GM18511 (cell line): ENCODE data around the gene SARNP.
"Not testable (repeated sequence)": the region's sequence is repeated elsewhere in the genome, so short reads cannot be mapped to it uniquely, and the experiment has no call there.

Experiments used
- ATAC-seq: cut with Tn5 transposase; IDR thresholded peaks from one replicate; pipeline ENCODE4 v1.9.1; 2021; ENCODE audit warnings: mild to moderate bottlenecking, moderate library complexity; ENCODE audit not compliant: unreplicated experiment

Gene SARNP

GRCh38 chr12:55839345-55840140, 22.0 kb upstream of the SARNP start:
- no peak for ATAC-seq

DNA sequence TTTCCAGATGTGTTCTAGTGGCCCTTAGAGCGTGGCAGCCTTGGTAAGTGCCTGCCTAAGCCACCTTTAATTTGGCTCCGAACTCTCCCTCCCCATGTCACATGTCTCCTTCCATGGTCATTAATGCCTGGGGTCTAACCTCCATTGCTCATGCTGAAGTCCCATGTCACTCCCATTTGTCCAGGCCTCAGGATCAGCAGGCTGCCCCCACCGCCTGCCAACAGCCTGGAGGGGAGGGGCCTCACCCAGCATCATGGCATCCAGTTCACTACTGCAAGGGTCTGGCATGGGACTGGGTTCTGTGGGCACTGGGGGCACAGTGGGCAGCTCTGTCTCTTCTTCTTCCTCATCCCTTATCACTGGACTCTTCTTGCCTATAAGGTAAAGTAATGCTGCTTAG, 20.8 kb upstream of the SARNP start:
- ATAC-seq, result no peak

DNA sequence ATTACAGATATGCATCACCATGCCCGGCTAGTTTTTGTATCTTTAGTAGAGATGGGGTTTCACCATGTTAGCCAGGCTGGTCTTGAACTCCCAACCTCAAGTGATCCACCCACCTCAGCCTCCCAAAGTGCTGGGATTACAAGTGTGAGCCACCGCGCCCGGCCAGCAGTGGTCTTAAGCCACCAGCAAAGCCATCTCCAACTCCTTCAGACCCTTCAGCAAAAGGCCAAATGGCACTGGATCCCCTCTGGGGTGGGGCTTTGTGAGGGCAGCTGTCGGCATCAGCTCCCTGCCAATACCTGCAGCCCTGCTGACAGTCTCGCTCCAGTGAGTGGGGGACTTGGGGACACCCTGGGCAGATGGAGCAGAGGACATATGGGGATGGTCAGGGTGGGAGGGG, 16.9 kb upstream of the SARNP start:
- ATAC-seq, result not testable (repeated sequence)

GRCh38 chr12:55833056-55833455, 15.5 kb upstream of the SARNP start:
- ATAC-seq, result no peak

- ATAC-seq, result no peak
Observed at GRCh38 chr12:55831447-55831815, 13.9 kb upstream of the SARNP start.

DNA sequence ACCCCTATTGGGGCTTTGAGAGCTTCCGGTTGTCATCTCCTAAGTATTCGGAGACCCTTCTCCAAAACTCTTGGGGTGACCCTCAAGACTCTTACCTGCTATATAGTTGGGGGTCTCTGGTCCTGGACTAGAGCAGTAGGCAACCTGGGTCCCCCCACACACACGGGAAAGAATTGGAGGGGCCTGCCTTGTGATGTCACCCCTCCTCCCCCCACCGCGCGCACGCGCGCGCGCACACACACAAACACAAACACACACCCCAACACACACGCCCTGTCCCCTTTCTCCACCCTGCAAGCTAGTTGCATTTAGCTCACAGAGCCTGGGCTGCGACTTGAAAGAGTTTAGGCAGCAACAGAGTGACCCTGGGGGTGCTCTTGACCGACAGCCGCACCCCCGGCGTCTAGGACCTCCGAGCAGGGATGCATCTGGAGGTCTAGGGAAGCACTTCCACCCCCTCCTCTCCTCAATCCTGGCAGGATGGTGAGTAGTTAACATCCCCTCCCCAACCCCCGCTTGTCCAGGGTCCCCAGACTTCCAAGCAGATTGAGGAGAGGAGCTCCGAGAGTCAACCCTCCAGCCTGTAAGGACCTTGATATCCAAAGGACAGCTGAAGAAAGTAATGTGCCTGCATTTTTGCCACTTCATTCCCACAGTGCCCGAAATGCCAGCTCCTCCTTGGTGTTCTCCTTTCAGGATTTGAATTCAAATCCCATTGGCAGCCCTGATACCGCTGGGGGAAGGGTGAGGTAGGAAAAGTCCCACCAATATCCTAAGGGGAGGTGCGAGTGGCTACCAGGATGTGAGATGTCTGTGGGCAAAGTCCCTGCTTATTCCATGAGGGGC, 13.3 kb upstream of the SARNP start:
- ATAC-seq, result peak; percentile 22

DNA sequence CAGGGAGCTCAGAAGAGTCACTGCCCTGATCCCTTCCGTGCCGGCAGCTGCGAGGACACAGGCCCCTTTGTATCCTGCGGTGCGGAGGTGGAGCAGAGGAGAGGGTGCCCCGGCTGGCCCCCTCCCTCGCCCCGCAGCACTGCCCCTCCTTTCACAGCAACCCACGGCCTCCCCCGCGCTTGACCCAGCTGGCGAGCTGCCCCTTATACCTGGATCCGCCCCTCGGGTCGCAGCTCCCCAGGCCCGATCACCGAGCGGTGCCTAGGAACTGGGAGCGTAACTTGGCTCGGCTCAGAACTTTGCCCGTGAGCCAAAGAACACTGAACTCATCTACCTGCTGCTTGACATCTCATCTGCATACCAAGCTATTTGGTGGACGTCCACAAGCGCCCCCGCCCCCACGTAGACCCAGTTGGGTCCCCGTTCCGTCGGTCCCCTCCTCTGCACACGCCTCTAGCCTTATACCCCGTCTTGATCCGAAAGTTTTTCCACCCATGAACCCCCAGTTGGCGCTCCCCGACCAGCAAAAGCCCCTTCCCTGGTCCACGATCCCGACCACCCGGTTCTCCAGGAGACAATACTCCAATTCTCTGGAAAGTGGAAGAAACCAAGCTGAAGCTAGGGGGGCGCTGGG, 12.6 kb upstream of the SARNP start:
- peak; percentile 33 for ATAC-seq

DNA sequence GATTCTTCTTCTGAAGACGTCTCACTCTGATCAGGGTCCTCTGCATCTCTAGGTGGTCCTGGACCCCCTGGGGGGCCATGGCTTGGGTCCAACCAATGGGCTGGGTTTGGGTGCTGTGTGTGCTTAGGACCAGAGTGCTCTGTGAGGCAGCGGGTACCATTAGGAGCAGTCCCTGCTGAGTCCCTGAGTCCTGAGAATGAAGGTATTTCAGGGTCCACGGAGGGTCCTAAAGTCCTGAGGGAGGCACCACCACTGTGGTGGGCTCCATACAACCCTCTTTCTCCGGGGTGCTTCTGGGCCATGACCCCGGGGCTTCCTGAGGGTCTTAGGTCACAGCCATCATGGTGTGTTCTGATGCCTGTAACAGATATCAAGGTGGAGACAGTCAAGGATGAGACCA, 10.8 kb upstream of the SARNP start:
- ATAC-seq, result no peak

- no peak for ATAC-seq
Observed at GRCh38 chr12:55827806-55828205, 10.3 kb upstream of the SARNP start.

DNA sequence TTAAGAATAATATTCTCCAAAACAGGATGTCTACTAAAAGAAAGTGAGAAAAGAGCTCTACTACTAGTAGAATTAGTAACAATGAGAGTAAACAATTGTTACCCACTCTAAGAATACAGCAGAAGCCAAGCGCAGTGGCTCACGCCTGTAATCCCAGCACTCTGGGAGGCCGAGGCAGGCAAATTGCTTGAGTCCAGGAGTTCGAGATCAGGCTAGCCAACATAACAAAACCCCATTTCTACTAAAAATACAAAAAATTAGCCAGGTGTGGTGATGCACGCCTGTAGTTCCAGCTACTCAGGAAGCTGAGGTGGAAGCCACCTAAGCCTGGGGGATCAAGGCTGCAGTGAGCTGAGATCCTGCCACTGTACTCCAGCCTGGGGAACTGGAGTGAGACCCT, 7.2 kb upstream of the SARNP start:
- ATAC-seq, result no peak

GRCh38 chr12:55823419-55823818, 5.9 kb upstream of the SARNP start:
- ATAC-seq, result no peak

DNA sequence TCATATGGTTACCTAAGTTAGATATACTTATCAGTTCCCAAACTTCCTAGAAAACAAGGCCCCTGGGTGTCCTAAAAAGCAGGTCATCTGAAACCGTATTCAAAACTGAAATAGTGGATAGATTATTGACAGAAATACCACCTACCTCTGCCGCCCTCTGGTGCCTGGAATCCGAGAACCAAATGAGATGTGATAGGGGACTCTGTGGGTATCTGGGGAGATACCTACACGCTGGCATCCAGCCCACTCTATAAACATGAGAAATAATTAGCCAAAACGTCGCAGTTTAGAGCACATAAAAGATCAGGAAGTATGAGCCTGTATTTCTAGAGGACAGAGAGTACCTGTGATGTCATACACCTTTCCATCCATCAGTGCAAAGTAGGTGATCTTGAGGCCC, 4.7 kb upstream of the SARNP start:
- ATAC-seq, result no peak

DNA sequence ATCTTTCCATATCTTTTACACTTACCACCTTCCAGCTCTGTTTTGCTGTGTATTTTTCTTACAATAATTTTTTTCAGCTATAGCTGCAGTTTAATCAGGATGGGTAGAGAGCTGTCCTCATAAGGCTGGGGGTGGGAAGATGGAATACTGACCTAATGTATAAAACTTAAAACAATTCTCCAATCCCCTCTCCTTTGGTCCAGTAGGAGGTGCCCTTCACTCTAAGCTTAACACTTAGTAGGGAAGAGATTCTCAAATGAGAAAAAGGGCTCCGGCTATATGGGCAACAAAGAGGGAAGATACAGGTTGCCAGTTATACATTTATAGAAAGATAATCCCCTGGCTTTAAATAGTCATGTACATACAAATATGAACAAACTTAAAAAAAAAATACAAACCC, 3.2 kb upstream of the SARNP start:
- ATAC-seq, result no peak

- no peak for ATAC-seq
Observed at GRCh38 chr12:55818886-55819285, 1.4 kb upstream of the SARNP start.

DNA sequence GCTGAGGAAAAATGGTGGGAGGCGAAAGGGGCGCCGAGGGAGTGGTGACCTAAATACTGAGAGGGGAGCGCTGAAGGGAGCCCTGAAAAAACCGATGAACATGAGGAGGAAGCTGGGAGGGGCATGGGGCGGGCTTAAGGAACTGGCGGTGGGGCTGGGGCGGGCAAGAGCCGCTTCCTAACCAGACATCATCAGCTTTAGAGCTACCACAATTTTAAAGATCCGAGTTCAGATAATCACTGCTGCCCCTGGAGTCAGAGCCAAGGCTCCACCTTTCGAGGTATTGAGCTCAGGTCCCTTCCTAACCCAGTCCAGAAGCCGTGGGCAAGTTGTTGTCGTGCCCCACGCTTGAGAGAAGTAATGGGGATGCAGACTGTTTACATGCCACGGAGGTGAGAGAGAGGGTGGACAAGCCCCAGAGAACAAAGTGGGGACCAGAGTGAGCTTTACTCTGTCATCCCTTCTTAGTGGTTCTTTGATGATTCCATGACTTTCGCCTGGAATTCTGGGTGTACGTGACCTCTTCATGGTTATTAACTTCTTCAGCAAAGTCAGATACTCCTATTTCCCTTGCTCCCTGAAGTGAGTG, 710 bp upstream of the SARNP start:
- ATAC-seq, result peak; percentile 41

DNA sequence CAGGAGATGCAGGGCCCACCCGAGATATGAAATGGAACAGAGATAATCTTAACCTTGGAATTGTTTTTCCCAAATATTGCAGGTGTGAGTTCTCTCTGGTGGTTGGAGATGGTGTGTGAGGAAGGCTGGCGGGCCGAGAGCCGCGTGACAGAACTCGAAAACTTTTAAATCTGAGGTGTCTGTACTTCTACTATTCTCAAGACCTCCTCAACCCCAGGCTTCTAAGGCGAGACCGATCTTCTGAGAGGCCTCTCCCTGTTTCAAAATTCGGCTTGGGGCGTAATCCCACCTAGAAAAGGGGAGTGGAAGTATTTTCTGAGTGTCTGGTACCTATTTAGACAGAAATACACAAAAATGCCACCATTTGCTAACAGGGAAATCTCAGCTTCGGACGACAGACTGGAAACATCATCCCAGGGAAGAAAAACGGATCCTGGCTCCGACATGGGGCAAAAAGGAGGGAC, 611 bp downstream of the SARNP start:
- no peak for ATAC-seq

DNA sequence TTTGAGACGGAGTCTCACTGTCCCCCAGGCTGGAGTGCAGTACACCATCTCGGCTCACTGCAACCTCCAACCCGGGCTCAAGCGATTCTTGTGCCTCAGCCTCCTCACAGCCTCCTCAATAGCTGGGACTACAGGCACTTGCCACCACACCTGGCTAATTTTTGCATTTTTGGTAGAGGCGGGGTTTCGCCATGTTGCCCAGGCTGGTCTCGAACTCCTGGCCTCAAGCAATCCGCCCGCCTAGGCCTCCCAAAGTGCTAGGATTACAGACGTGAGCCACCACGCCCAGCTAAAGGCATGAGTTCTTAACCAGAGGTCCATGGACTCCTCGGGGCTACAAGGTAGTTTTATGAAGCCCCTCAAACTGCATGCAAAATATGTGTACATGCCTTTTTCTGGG, 2.1 kb downstream of the SARNP start:
- ATAC-seq, result no peak

GRCh38 chr12:55814257-55814656, 3.3 kb downstream of the SARNP start:
- no peak for ATAC-seq

DNA sequence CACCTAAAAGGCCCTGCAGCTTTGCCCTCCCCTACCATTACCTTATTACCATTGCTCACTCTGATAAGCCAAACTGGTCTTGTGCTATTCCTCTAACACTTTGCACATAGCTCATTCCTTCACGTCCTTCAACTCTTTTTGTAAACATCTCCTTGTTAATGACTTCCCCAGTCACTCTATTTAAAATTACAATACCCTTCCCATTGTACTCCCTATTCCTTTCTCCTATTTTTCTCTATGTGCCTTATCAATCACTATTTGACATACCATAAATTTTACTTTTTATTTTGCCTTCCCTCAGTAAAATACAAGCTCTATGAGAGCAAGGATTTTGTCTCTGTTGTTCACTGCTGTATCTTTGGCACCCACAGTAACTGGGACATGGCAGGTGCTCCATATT, 5.4 kb downstream of the SARNP start:
- no peak for ATAC-seq

- ATAC-seq, result no peak
Observed at GRCh38 chr12:55809274-55809673, 8.2 kb downstream of the SARNP start.

DNA sequence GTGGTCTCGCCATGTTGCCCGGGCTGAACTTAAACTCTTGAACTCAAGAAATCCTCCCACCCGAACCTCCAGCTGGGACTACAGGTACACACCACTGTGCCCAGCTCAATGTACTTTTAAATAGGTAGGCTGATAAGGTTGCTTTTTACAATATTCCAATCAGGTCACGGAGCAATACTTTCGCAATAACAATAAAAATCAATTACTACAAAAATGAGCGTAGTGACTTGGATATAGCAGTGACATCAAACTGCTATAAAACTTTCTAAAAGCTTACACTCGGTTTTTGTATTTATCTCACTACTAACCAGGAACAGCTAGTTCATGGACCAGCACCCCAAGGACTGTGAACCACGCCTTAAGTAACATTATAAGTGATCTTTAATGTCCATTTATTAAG, 10.5 kb downstream of the SARNP start:
- no peak for ATAC-seq
